Suprapubic skin (tissue), 4 donors: ENCODE data around the gene SERPINA9. TPM values are rescaled to one million over a fixed set of nuclear protein-coding genes. Genes with fewer than 3 reads are reported as not detected.
"Not testable (repeated sequence)": the region's sequence is repeated elsewhere in the genome, so short reads cannot be mapped to it uniquely, and the experiment has no call there.

ENCODE experiments used
- DNase-seq, 2 donors: peaks; one replicate each; pipeline ENCODE4 v3.0.0-alpha.2; 2019; ENCODE audit warnings: low spot score in 2 of 2
- H3K27ac ChIP-seq: fragments of 200-600 bp; sonication (generic); one replicate; pipeline ENCODE4 v1.5.1; 2019
- H3K27me3 ChIP-seq: fragments of 200-600 bp; sonication (generic); one replicate; pipeline ENCODE4 v1.5.1; 2019
- H3K36me3 ChIP-seq: fragments of 200-600 bp; sonication (generic); one replicate; pipeline ENCODE4 v1.5.1; 2019
- H3K4me1 ChIP-seq: fragments of 200-600 bp; sonication (generic); one replicate; pipeline ENCODE4 v1.5.1; 2019
- H3K4me3 ChIP-seq: fragments of 200-600 bp; sonication (generic); one replicate; pipeline ENCODE4 v1.5.1; 2019; ENCODE audit warnings: mild to moderate bottlenecking
- H3K9me3 ChIP-seq: fragments of 200-600 bp; sonication (generic); one replicate; pipeline ENCODE4 v1.5.1; 2019
- CTCF ChIP-seq, 2 donors: fragments of 200-600 bp in 1 of 2; fragments of 450-650 bp in 1 of 2; sonication (generic) in 1 of 2; IDR thresholded peaks; one replicate each; pipeline ENCODE4 v1.5.1; 2016 to 2019; ENCODE audit warnings: antibody characterized with exemption in 2 of 2, mild to moderate bottlenecking in 1 of 2, moderate library complexity in 1 of 2
- EP300 ChIP-seq: sonication (generic); formaldehyde crosslinking; IDR thresholded peaks from one replicate; pipeline ENCODE4 v1.6.1; 2017; ENCODE audit warnings: antibody characterized with exemption
- POLR2A ChIP-seq, 2 donors: fragments of 450-650 bp; IDR thresholded peaks; one replicate each; pipeline ENCODE4 v1.6.1; 2017; ENCODE audit warnings: antibody characterized with exemption in 2 of 2, mild to moderate bottlenecking in 2 of 2, moderate library complexity in 2 of 2
- POLR2AphosphoS5 ChIP-seq, 3 donors: sonication (generic); formaldehyde crosslinking; IDR thresholded peaks; one replicate each; pipeline ENCODE4 v1.6.1; 2017; ENCODE audit warnings: antibody characterized with exemption in 3 of 3
- WGBS: methylation state at CpG from one replicate; pipeline ENCODE4 v1.1.5; 2018; 5-methylcytosine and 5-hydroxymethylcytosine counted together
- total RNA-seq, 4 donors: library from RNA; depleted of rRNA; stranded (reverse); fragments of >200 nt; gene quantifications; one replicate each; pipeline ENCODE4 v1.1.0, GENCODE V29; 2016

Gene SERPINA9
- total RNA-seq, 4 donors from 2014 or later, result 1.8 to 11.0 (median 6.2) TPM

- no peak overlapping the region for H3K27ac ChIP-seq
- no peak for DNase-seq
- H3K4me3 ChIP-seq, result no peak overlapping the region
- WGBS, result 66% methylated on average over 6 of the region's 7 CpGs
- no peaks in the 10 kb centered on the region for H3K27me3 ChIP-seq
- TF ChIP-seq EP300, result no peak
- TF ChIP-seq POLR2AphosphoS5 (IDR thresholded peaks at IDR 0.05), result no peak
- H3K4me1 ChIP-seq, result peaks cover 19% of the 10 kb centered on the region
- no peaks in the 10 kb centered on the region for H3K36me3 ChIP-seq
- H3K9me3 ChIP-seq, result no peaks in the 10 kb centered on the region
Measured at GRCh38 chr14:94514351-94514750, 38.4 kb upstream of the SERPINA9 start.

GRCh38 chr14:94510481-94510880, 34.5 kb upstream of the SERPINA9 start:
- not testable (repeated sequence) for H3K36me3 ChIP-seq, H3K4me3 ChIP-seq, H3K27me3 ChIP-seq, H3K4me1 ChIP-seq, H3K9me3 ChIP-seq, H3K27ac ChIP-seq, DNase-seq
- whole genome bisulfite sequencing, result 92% methylated on average over 2 of the region's 2 CpGs

- H3K4me3 ChIP-seq, result no peak within 1 kb of the TSS
- H3K27ac ChIP-seq, result no peak within 1 kb of the TSS
- no peak for DNase-seq
- H3K9me3 ChIP-seq, result no peaks in the 10 kb centered on the region
- no peaks in the 10 kb centered on the region for H3K27me3 ChIP-seq
- no peaks in the 10 kb centered on the region for H3K36me3 ChIP-seq
- H3K4me1 ChIP-seq, result no peaks in the 10 kb centered on the region
- TF ChIP-seq POLR2A (IDR thresholded peaks at IDR 0.05) (no peak), POLR2AphosphoS5 (IDR thresholded peaks at IDR 0.05) (no peak), EP300 (no peak), CTCF (IDR thresholded peaks at IDR 0.05) (no peak)
- 54% methylated on average over 3 of the region's 3 CpGs for WGBS
Measured at GRCh38 chr14:94509356-94509755, 33.4 kb upstream of the SERPINA9 start, which contains the start of gene SERPINA12. Gene SERPINA12, minus strand, starts transcription at chr14:94509469. Its CDS starts 11,072 bp downstream, at chr14:94498397.

GRCh38 chr14:94505641-94506040, 29.6 kb upstream of the SERPINA9 start:
- H3K36me3 ChIP-seq, result no peaks in the 10 kb centered on the region
- H3K4me3 ChIP-seq, result no peak overlapping the region
- peaks cover 12% of the 10 kb centered on the region for H3K4me1 ChIP-seq
- H3K27me3 ChIP-seq, result no peaks in the 10 kb centered on the region
- 74% methylated on average over 5 of the region's 8 CpGs for WGBS
- no peaks in the 10 kb centered on the region for H3K9me3 ChIP-seq
- H3K27ac ChIP-seq, result no peak overlapping the region
- DNase-seq, result no peak
- no peak for TF ChIP-seq POLR2A (IDR thresholded peaks at IDR 0.05)
- no peak for TF ChIP-seq EP300
- no peak for TF ChIP-seq POLR2AphosphoS5 (IDR thresholded peaks at IDR 0.05)
- TF ChIP-seq CTCF (IDR thresholded peaks at IDR 0.05), result no peak

- H3K4me3 ChIP-seq, result no peak overlapping the region
- TF ChIP-seq CTCF (IDR thresholded peaks at IDR 0.05) (no peak), POLR2A (IDR thresholded peaks at IDR 0.05) (no peak), POLR2AphosphoS5 (IDR thresholded peaks at IDR 0.05) (no peak), EP300 (no peak)
- peaks cover 14% of the 10 kb centered on the region for H3K4me1 ChIP-seq
- no peaks in the 10 kb centered on the region for H3K36me3 ChIP-seq
- no peaks in the 10 kb centered on the region for H3K27me3 ChIP-seq
- no peak for DNase-seq
- H3K27ac ChIP-seq, result no peak overlapping the region
- WGBS, result 94% methylated on average over 4 of the region's 4 CpGs
- H3K9me3 ChIP-seq, result no peaks in the 10 kb centered on the region
Measured at GRCh38 chr14:94505206-94505605, 29.2 kb upstream of the SERPINA9 start.

- no peaks in the 10 kb centered on the region for H3K27me3 ChIP-seq
- DNase-seq, result peak in 1 of 2 donors; percentile 67
- peaks cover 14% of the 10 kb centered on the region for H3K4me1 ChIP-seq
- no peaks in the 10 kb centered on the region for H3K9me3 ChIP-seq
- peak overlapping the region; percentile 52 for H3K27ac ChIP-seq
- H3K36me3 ChIP-seq, result no peaks in the 10 kb centered on the region
- no peak overlapping the region for H3K4me3 ChIP-seq
- 63% methylated on average over 16 of the region's 16 CpGs for WGBS
- TF ChIP-seq POLR2AphosphoS5 (IDR thresholded peaks at IDR 0.05) (peak in 1 of 3 donors; percentile 30), POLR2A (IDR thresholded peaks at IDR 0.05) (no peak), EP300 (no peak), CTCF (IDR thresholded peaks at IDR 0.05) (no peak)
Measured at GRCh38 chr14:94501588-94502516, 25.9 kb upstream of the SERPINA9 start.
